IMR-90 (cell line): ENCODE measurements around the gene IL36A. TPM values are rescaled to one million over a fixed set of nuclear protein-coding genes. Genes with fewer than 3 reads are reported as not detected.

ENCODE experiments used
- ATAC-seq: fragments of 200-7000 bp; cut with Tn5 transposase; 2 replicates; pipeline ENCODE4 v1.9.1; 2020; ENCODE audit warnings: low read depth, mild to moderate bottlenecking, moderate library complexity
- BruUV-seq: library from RNA; stranded (reverse); fragments of 400-500 nt; replicated peaks from 2 replicates; lab custom pipeline; 2021; lab: Mats Ljungman, UMichigan
- CTCF ChIA-PET: fragments of 300-600 bp; formaldehyde crosslinking; extraction: SDS; loops from one replicate; lab custom pipeline; 2021; ENCODE audit warnings: antibody characterized with exemption; lab: Yijun Ruan, JAX
- POLR2A ChIA-PET: fragments of 300-600 bp; sonication (Branson Sonifier 250); formaldehyde crosslinking; loops from one replicate; lab custom pipeline; 2022; ENCODE audit warnings: antibody characterized with exemption; ENCODE audit not compliant: unreplicated experiment; lab: Charles Lee
- DNase-seq: peaks from one replicate; pipeline ENCODE4 v3.0.0; 2013
- H2AFZ ChIP-seq: replicated peaks from 2 replicates; pipeline ENCODE3; 2013; ENCODE audit warnings: low read length, mild to moderate bottlenecking; ENCODE audit not compliant: poor library complexity
- H2AK5ac ChIP-seq: 2 replicates; pipeline ENCODE4 v1.6.1; 2013; ENCODE audit warnings: low read depth, low read length, inconsistent platforms
- H2AK9ac ChIP-seq: replicated peaks from 2 replicates; pipeline ENCODE3; 2013; ENCODE audit warnings: mild to moderate bottlenecking, low read depth, low read length, moderate library complexity; ENCODE audit not compliant: poor library complexity
- H2BK120ac ChIP-seq: 2 replicates; pipeline ENCODE4 v1.6.1; 2013; ENCODE audit warnings: low read depth, low read length, inconsistent platforms
- H2BK15ac ChIP-seq: 3 replicates; pipeline ENCODE4 v1.6.1; 2013; ENCODE audit warnings: low read depth, low read length, inconsistent platforms
- H2BK20ac ChIP-seq: 2 replicates; pipeline ENCODE4 v1.6.1; 2013; ENCODE audit warnings: low read depth, mild to moderate bottlenecking, inconsistent platforms, low read length, moderate library complexity
- H2BK5ac ChIP-seq: 2 replicates; pipeline ENCODE4 v1.6.1; 2013; ENCODE audit warnings: mild to moderate bottlenecking, low read depth, low read length, inconsistent platforms; ENCODE audit not compliant: poor library complexity, severe bottlenecking
- H3K14ac ChIP-seq: replicated peaks from 2 replicates; pipeline ENCODE4 v1.6.1; 2013; ENCODE audit warnings: low read depth, low read length, inconsistent platforms
- H3K18ac ChIP-seq: 2 replicates; pipeline ENCODE4 v1.6.1; 2013; ENCODE audit warnings: low read depth, low read length, control low read depth
- H3K23ac ChIP-seq: 2 replicates; pipeline ENCODE4 v1.6.1; 2013; ENCODE audit warnings: low read depth, low read length, inconsistent platforms
- H3K27ac ChIP-seq: 2 replicates; pipeline ENCODE4 v1.5.1; 2013; ENCODE audit warnings: mild to moderate bottlenecking, control low read depth, low read length; ENCODE audit not compliant: insufficient read depth
- H3K27me3 ChIP-seq: 2 replicates; pipeline ENCODE4 v1.6.1; 2013; ENCODE audit warnings: low read length; ENCODE audit not compliant: control insufficient read depth, insufficient read depth
- H3K36me3 ChIP-seq: 2 replicates; pipeline ENCODE4 v1.6.1; 2013; ENCODE audit warnings: low read length, mixed read lengths; ENCODE audit not compliant: control insufficient read depth, insufficient read depth
- H3K4ac ChIP-seq: 2 replicates; pipeline ENCODE4 v1.6.1; 2013; ENCODE audit warnings: low read depth, low read length, inconsistent platforms
- H3K4me1 ChIP-seq: 2 replicates; pipeline ENCODE4 v1.6.1; 2013; ENCODE audit warnings: low read length, mixed read lengths; ENCODE audit not compliant: control insufficient read depth, insufficient read depth
- H3K4me2 ChIP-seq: 2 replicates; pipeline ENCODE4 v1.6.1; 2013; ENCODE audit warnings: low read depth, mild to moderate bottlenecking, control low read depth, low read length, moderate library complexity
- H3K4me3 ChIP-seq: 2 replicates; pipeline ENCODE4 v1.5.1; 2013; ENCODE audit warnings: low read depth, mild to moderate bottlenecking, control low read depth, low read length, moderate library complexity; ENCODE audit not compliant: insufficient read depth
- H3K56ac ChIP-seq: 2 replicates; pipeline ENCODE4 v1.6.1; 2013; ENCODE audit warnings: low read length, inconsistent platforms; ENCODE audit not compliant: insufficient read depth; ENCODE audit errors: extremely low read depth
- H3K79me1 ChIP-seq, 2 experiments: 2 replicates each; pipeline ENCODE4 v1.6.1; 2013; ENCODE audit warnings: low read length in 2 of 2, inconsistent platforms in 1 of 2, low read depth in 1 of 2
- H3K9ac ChIP-seq: 2 replicates; pipeline ENCODE4 v1.6.1; 2013; ENCODE audit warnings: low read depth, low read length, control low read depth
- H3K9me1 ChIP-seq: 2 replicates; pipeline ENCODE4 v1.6.1; 2013; ENCODE audit warnings: low read length, inconsistent platforms; ENCODE audit not compliant: insufficient read depth
- H3K9me3 ChIP-seq: 2 replicates; pipeline ENCODE4 v1.6.1; 2013; ENCODE audit warnings: low read length; ENCODE audit not compliant: control insufficient read depth, insufficient read depth
- H4K20me1 ChIP-seq: 2 replicates; pipeline ENCODE4 v1.6.1; 2013; ENCODE audit warnings: low read length, inconsistent platforms; ENCODE audit not compliant: insufficient read depth
- H4K5ac ChIP-seq: 2 replicates; pipeline ENCODE4 v1.6.1; 2013; ENCODE audit warnings: mild to moderate bottlenecking, low read depth, low read length, control low read depth
- H4K8ac ChIP-seq, 2 experiments: 2 replicates each; pipeline ENCODE4 v1.6.1; 2013; ENCODE audit warnings: low read depth in 2 of 2, low read length in 2 of 2, control low read depth in 1 of 2, inconsistent platforms in 1 of 2
- H4K91ac ChIP-seq: 2 replicates; pipeline ENCODE4 v1.6.1; 2013; ENCODE audit warnings: low read depth, low read length, inconsistent platforms; ENCODE audit not compliant: insufficient read depth
- WGBS, 2 experiments: methylation state at CpG; one replicate each; pipeline versions ENCODE4 v1.1.5 to v1.1.7; 2013; ENCODE audit warnings: missing lambda C conversion rate in 2 of 2; ENCODE audit not compliant: insufficient read length in 1 of 2; ENCODE audit errors: extremely low coverage in 2 of 2; 5-methylcytosine and 5-hydroxymethylcytosine counted together
- dilution Hi-C: fragments of 300-500 bp; cut with HindIII; formaldehyde crosslinking; loops from one replicate; pipeline ENCODE4 v1.14.3; 2018; ENCODE audit warnings: low sequenced_read_pairs; ENCODE audit not compliant: unreplicated experiment
- in situ Hi-C: fragments of 300-500 bp; cut with MboI; formaldehyde crosslinking; loops from 3 replicates; pipeline ENCODE4 v1.14.3; 2019; ENCODE audit warnings: low sequenced_read_pairs, inconsistent platforms, mixed read lengths
- intact Hi-C: fragments of 100-400 bp; cut with micrococcal nuclease; formaldehyde crosslinking; loops from 2 replicates; pipeline ENCODE4 v1.10.0; 2022
- polyA plus RNA-seq, 3 experiments: library from polyadenylated mRNA; depleted of rRNA; stranded (reverse); fragments of >200 nt; gene quantifications; 2 replicates each; pipeline ENCODE4 v1.2.3, GENCODE V29; 2012; ENCODE audit warnings: low replicate concordance in 1 of 3
- total RNA-seq: library from RNA; depleted of rRNA; stranded (reverse); fragments of >200 nt; gene quantifications from 2 replicates; pipeline ENCODE4 v1.2.3, GENCODE V29; 2012
- TF ChIP-seq, protein P1 (sequence below): fragments of 150-350 bp; IDR thresholded peaks from 2 replicates; pipeline ENCODE4 v1.6.1; 2016; ENCODE audit warnings: low read depth, mild to moderate bottlenecking, low read length, moderate library complexity, borderline replicate concordance
- TF ChIP-seq, protein P2 (sequence below): conservative IDR thresholded peaks from 2 replicates; pipeline ENCODE4 v1.5.1; 2012; ENCODE audit warnings: mild to moderate bottlenecking, low read depth, low read length, improper control_type of control experiment

IL36A gene
- total and polyA plus RNA-seq, 2 of the 4 experiments (the other 2 are of a cell fraction), result not detected

DNA sequence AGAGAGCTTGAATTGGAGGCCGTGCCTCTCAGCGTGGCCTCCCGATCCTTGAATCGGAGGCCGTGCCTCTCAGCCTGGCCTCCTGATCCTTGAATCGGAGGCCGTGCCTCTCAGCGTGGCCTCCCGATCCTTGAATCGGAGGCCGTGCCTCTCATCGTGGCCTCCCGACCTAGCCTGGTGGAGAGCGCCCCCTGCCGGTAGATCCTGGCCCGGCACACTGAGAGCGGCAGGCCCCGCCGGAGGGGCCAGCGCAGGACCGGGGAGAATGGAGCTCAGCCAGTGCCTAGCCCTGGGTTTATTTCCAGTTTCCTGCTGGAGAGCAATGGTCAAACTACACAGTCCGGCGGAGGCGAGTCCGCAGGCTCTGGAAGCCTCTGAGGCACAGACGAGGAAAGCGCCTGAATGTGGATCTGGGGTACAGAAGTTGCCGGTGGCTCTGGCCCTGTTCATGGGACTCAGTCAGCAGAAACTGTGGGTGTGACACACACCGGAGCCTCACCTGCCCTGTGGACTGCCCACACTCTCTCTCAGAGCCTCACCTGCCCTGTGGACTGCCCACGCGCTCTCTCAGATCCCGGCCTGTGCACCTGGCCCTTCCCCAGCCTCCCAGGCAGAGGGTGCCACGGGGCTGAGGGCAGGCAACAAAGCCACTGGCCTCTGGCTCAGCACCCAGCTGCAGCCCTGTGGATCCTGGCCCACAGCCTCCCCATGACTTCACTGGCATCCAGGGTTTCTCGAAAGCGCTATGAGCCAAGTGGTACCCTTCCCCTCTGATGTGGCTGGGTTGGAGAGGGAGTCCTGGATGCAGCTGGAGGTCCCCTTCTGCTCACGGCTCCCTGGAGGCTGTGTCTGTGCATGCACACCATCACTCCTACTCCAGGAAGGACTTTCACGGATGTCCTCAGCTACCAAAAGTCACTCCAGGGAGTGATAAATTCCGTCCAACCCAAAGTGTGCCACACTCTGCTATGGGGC, 45.9 kb downstream of the IL36A start:
- no peaks in the 10 kb centered on the region for H3K4me1 ChIP-seq
- BruUV-seq, result no TSS peak
- no peaks in the 10 kb centered on the region for H4K20me1 ChIP-seq
- H3K9ac ChIP-seq, result no peak overlapping the region
- no peak overlapping the region for H2AK5ac ChIP-seq
- no peak overlapping the region for H3K27ac ChIP-seq
- H2BK20ac ChIP-seq, result no peak overlapping the region
- H2AK9ac ChIP-seq, result no peak overlapping the region
- WGBS, 2 experiments, result 84% methylated on average over 5 of the region's 38 CpGs; no CpG with 5 or more reads in 1 of the 2 experiments
- DNase-seq, result no peak
- H3K14ac ChIP-seq, result no peak overlapping the region
- no peak overlapping the region for H3K4me2 ChIP-seq
- H2AFZ ChIP-seq, result no peak overlapping the region
- no peak overlapping the region for H2BK120ac ChIP-seq
- H2BK5ac ChIP-seq, result no peak overlapping the region
- H3K79me1 ChIP-seq, result no peaks in the 10 kb centered on the region
- POLR2A ChIA-PET, result no interaction called here
- H3K9me1 ChIP-seq, result no peaks in the 10 kb centered on the region
- H3K4me3 ChIP-seq, result no peak overlapping the region
- in situ Hi-C loops (no loop called here), dilution Hi-C loops (no loop called here), intact Hi-C loops (no loop called here)
- H4K5ac ChIP-seq, result no peak overlapping the region
- no peak overlapping the region for H2BK15ac ChIP-seq
- ATAC-seq, result no peak
- TF ChIP-seq, protein P1, sequence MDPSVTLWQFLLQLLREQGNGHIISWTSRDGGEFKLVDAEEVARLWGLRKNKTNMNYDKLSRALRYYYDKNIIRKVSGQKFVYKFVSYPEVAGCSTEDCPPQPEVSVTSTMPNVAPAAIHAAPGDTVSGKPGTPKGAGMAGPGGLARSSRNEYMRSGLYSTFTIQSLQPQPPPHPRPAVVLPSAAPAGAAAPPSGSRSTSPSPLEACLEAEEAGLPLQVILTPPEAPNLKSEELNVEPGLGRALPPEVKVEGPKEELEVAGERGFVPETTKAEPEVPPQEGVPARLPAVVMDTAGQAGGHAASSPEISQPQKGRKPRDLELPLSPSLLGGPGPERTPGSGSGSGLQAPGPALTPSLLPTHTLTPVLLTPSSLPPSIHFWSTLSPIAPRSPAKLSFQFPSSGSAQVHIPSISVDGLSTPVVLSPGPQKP, result no peak
- TF ChIP-seq, protein P2, sequence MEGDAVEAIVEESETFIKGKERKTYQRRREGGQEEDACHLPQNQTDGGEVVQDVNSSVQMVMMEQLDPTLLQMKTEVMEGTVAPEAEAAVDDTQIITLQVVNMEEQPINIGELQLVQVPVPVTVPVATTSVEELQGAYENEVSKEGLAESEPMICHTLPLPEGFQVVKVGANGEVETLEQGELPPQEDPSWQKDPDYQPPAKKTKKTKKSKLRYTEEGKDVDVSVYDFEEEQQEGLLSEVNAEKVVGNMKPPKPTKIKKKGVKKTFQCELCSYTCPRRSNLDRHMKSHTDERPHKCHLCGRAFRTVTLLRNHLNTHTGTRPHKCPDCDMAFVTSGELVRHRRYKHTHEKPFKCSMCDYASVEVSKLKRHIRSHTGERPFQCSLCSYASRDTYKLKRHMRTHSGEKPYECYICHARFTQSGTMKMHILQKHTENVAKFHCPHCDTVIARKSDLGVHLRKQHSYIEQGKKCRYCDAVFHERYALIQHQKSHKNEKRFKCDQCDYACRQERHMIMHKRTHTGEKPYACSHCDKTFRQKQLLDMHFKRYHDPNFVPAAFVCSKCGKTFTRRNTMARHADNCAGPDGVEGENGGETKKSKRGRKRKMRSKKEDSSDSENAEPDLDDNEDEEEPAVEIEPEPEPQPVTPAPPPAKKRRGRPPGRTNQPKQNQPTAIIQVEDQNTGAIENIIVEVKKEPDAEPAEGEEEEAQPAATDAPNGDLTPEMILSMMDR, result no peak
- H3K36me3 ChIP-seq, result no peaks in the 10 kb centered on the region
- no peak overlapping the region for H3K4ac ChIP-seq
- no peak overlapping the region for H4K91ac ChIP-seq
- no peak overlapping the region for H3K56ac ChIP-seq
- no peak overlapping the region for H3K23ac ChIP-seq
- CTCF ChIA-PET, result no interaction called here
- no peak overlapping the region for H4K8ac ChIP-seq
- H3K18ac ChIP-seq, result no peak overlapping the region
- no peaks in the 10 kb centered on the region; the same call in 1 of the 2 replicates for H3K9me3 ChIP-seq
- H3K27me3 ChIP-seq, result no peaks in the 10 kb centered on the region; the same call in 1 of the 2 replicates
